Measurements from ENCODE around the gene IMPDH1. TPM values are rescaled to one million over a fixed set of nuclear protein-coding genes. Genes with fewer than 3 reads are reported as not detected.

Gene IMPDH1
- total RNA-seq, 1 donor from 2014 or later = 81.7 TPM

- Mint-ChIP-seq H3K27me3 (ENCODE audit: unreplicated experiment) (peaks cover 33% of the 10 kb centered on the region), H3K4me1 (ENCODE audit: low read depth, unreplicated experiment) (peaks cover 9% of the 10 kb centered on the region), H3K36me3 (ENCODE audit: unreplicated experiment) (peaks cover 10% of the 10 kb centered on the region), H3K9me3 (ENCODE audit: unreplicated experiment) (peaks cover 8% of the 10 kb centered on the region), H3K27ac (ENCODE audit: unreplicated experiment) (no peak overlapping the region), H3K4me3 (ENCODE audit: unreplicated experiment) (no peak overlapping the region)
- DNase-seq = no peak
- no peak for TF ChIP-seq CTCF (IDR thresholded peaks at IDR 0.05; ENCODE audit: partially characterized antibody, unreplicated experiment)
Measured at GRCh38 chr7:128358233-128358632, 51.5 kb downstream of the IMPDH1 start.

- no peak for DNase-seq
- Mint-ChIP-seq H3K27ac (ENCODE audit: unreplicated experiment) (no peak overlapping the region), H3K9me3 (ENCODE audit: unreplicated experiment) (peaks cover 6% of the 10 kb centered on the region), H3K36me3 (ENCODE audit: unreplicated experiment) (peaks cover 13% of the 10 kb centered on the region), H3K27me3 (ENCODE audit: unreplicated experiment) (peaks cover 35% of the 10 kb centered on the region), H3K4me3 (ENCODE audit: unreplicated experiment) (no peak overlapping the region), H3K4me1 (ENCODE audit: low read depth, unreplicated experiment) (peaks cover 8% of the 10 kb centered on the region)
- no peak for TF ChIP-seq CTCF (IDR thresholded peaks at IDR 0.05; ENCODE audit: partially characterized antibody, unreplicated experiment)
Measured at GRCh38 chr7:128357217-128357613, 52.6 kb downstream of the IMPDH1 start.

- Mint-ChIP-seq H3K36me3 (ENCODE audit: unreplicated experiment) (peaks cover 10% of the 10 kb centered on the region), H3K27ac (ENCODE audit: unreplicated experiment) (no peak overlapping the region), H3K4me3 (ENCODE audit: unreplicated experiment) (no peak overlapping the region), H3K27me3 (ENCODE audit: unreplicated experiment) (peaks cover 30% of the 10 kb centered on the region), H3K4me1 (ENCODE audit: low read depth, unreplicated experiment) (peaks cover 5% of the 10 kb centered on the region), H3K9me3 (ENCODE audit: unreplicated experiment) (peaks cover 4% of the 10 kb centered on the region)
- no peak for TF ChIP-seq CTCF (IDR thresholded peaks at IDR 0.05; ENCODE audit: partially characterized antibody, unreplicated experiment)
- no peak for DNase-seq
Measured at GRCh38 chr7:128356546-128357216, 53.1 kb downstream of the IMPDH1 start.

- DNase-seq = no peak
- Mint-ChIP-seq H3K36me3 (ENCODE audit: unreplicated experiment) (peaks cover 10% of the 10 kb centered on the region), H3K9me3 (ENCODE audit: unreplicated experiment) (peaks cover 8% of the 10 kb centered on the region), H3K4me3 (ENCODE audit: unreplicated experiment) (no peak overlapping the region), H3K27me3 (ENCODE audit: unreplicated experiment) (peaks cover 25% of the 10 kb centered on the region), H3K4me1 (ENCODE audit: low read depth, unreplicated experiment) (no peaks in the 10 kb centered on the region), H3K27ac (ENCODE audit: unreplicated experiment) (no peak overlapping the region)
- no peak for TF ChIP-seq CTCF (IDR thresholded peaks at IDR 0.05; ENCODE audit: partially characterized antibody, unreplicated experiment)
Measured at GRCh38 chr7:128353610-128354009, 56.2 kb downstream of the IMPDH1 start.

- TF ChIP-seq CTCF (IDR thresholded peaks at IDR 0.05; ENCODE audit: partially characterized antibody, unreplicated experiment) = no peak
- Mint-ChIP-seq H3K27me3 (ENCODE audit: unreplicated experiment) (peaks cover 21% of the 10 kb centered on the region), H3K27ac (ENCODE audit: unreplicated experiment) (peak overlapping the region; percentile 66), H3K4me3 (ENCODE audit: unreplicated experiment) (peak overlapping the region; percentile 28), H3K36me3 (ENCODE audit: unreplicated experiment) (peaks cover 10% of the 10 kb centered on the region), H3K9me3 (ENCODE audit: unreplicated experiment) (peaks cover 9% of the 10 kb centered on the region), H3K4me1 (ENCODE audit: low read depth, unreplicated experiment) (no peaks in the 10 kb centered on the region)
- no peak for DNase-seq
Measured at GRCh38 chr7:128353189-128353588, 56.6 kb downstream of the IMPDH1 start.
